ENCODE data around the gene DGKH. TPM values are rescaled to one million over a fixed set of nuclear protein-coding genes. Genes with fewer than 3 reads are reported as not detected.
"Not testable (repeated sequence)": the region's sequence is repeated elsewhere in the genome, so short reads cannot be mapped to it uniquely, and the experiment has no call there.

DGKH gene
- total RNA-seq, 2 experiments from 2014 or later: 12.6 to 13.7 TPM

GRCh38 chr13:42129033-42129432 is 80.6 kb downstream of the DGKH start:
- Mint-ChIP-seq H3K27me3 (ENCODE audit: low read depth) (no peaks in the 10 kb centered on the region), H3K4me3 (no peak overlapping the region), H3K27ac (no peak overlapping the region), H3K9me3 (no peaks in the 10 kb centered on the region), H3K4me1 (ENCODE audit: low read depth) (no peaks in the 10 kb centered on the region), H3K36me3 (ENCODE audit: low read depth) (peaks cover 6% of the 10 kb centered on the region)
- intact Hi-C loops (cut with micrococcal nuclease): no loop called here
- CTCF ChIA-PET: interaction anchor here (0.6 to 0.7 kb wide), 2 partner anchors 88 to 222 kb away, joined by 4 read pairs; no protein-coding TSS in a partner anchor
- DNase-seq: no peak

GRCh38 chr13:42136518-42136917 is 88.1 kb downstream of the DGKH start:
- Mint-ChIP-seq H3K4me3 (no peak overlapping the region), H3K27me3 (ENCODE audit: low read depth) (no peaks in the 10 kb centered on the region), H3K36me3 (ENCODE audit: low read depth) (peaks cover 8% of the 10 kb centered on the region), H3K27ac (no peak overlapping the region), H3K4me1 (ENCODE audit: low read depth) (peaks cover 9% of the 10 kb centered on the region), H3K9me3 (peaks cover 3% of the 10 kb centered on the region)
- no peak for DNase-seq
- intact Hi-C loops (cut with micrococcal nuclease): no loop called here
- CTCF ChIA-PET: interaction anchor here (0.5 kb wide), 1 partner anchor 914 kb away, joined by 3 read pairs; no protein-coding TSS in a partner anchor

GRCh38 chr13:42137856-42138537 is 89.5 kb downstream of the DGKH start:
- no peak overlapping the region for H3K27ac Mint-ChIP-seq

GRCh38 chr13:42140494-42140893 is 92.0 kb downstream of the DGKH start:
- peaks cover 9% of the 10 kb centered on the region for H3K4me1 Mint-ChIP-seq (ENCODE audit: low read depth)
- CTCF ChIA-PET: no interaction called here
- no peak for DNase-seq
- intact Hi-C loops (cut with micrococcal nuclease): no loop called here
- H3K27me3 Mint-ChIP-seq (ENCODE audit: low read depth): no peaks in the 10 kb centered on the region
- no peak overlapping the region for H3K4me3 Mint-ChIP-seq
- peaks cover 4% of the 10 kb centered on the region for H3K9me3 Mint-ChIP-seq
- peaks cover 12% of the 10 kb centered on the region for H3K36me3 Mint-ChIP-seq (ENCODE audit: low read depth)
- no peak overlapping the region for H3K27ac Mint-ChIP-seq

More at GRCh38 chr13:42137856-42138537, 89.5 kb downstream of the DGKH start:
- Mint-ChIP-seq H3K9me3 (peaks cover 4% of the 10 kb centered on the region), H3K27me3 (ENCODE audit: low read depth) (no peaks in the 10 kb centered on the region), H3K4me3 (no peak overlapping the region), H3K36me3 (ENCODE audit: low read depth) (peaks cover 10% of the 10 kb centered on the region), H3K4me1 (ENCODE audit: low read depth) (peaks cover 9% of the 10 kb centered on the region)
- CTCF ChIA-PET: no interaction called here
- intact Hi-C loops (cut with micrococcal nuclease): no loop called here
- DNase-seq: no peak

GRCh38 chr13:42141052-42141451 is 92.6 kb downstream of the DGKH start:
- intact Hi-C loops (cut with micrococcal nuclease); CTCF ChIA-PET; H3K4me3 Mint-ChIP-seq; DNase-seq; H3K27me3 Mint-ChIP-seq (ENCODE audit: low read depth); H3K4me1 Mint-ChIP-seq (ENCODE audit: low read depth); H3K27ac Mint-ChIP-seq; H3K9me3 Mint-ChIP-seq: not testable (repeated sequence)
- H3K36me3 Mint-ChIP-seq (ENCODE audit: low read depth): peaks cover 12% of the 10 kb centered on the region

- Mint-ChIP-seq H3K4me1 (ENCODE audit: low read depth) (peaks cover 16% of the 10 kb centered on the region), H3K9me3 (peaks cover 2% of the 10 kb centered on the region), H3K27me3 (ENCODE audit: low read depth) (no peaks in the 10 kb centered on the region), H3K27ac (no peak overlapping the region), H3K36me3 (ENCODE audit: low read depth) (peaks cover 6% of the 10 kb centered on the region), H3K4me3 (no peak overlapping the region)
- intact Hi-C loops (cut with micrococcal nuclease): no loop called here
- no peak for DNase-seq
- CTCF ChIA-PET: no interaction called here
These were observed 97.9 kb downstream of the DGKH start for GRCh38 chr13:42146359-42146758.

- CTCF ChIA-PET: no interaction called here
- Mint-ChIP-seq H3K4me1 (ENCODE audit: low read depth) (peaks cover 16% of the 10 kb centered on the region), H3K36me3 (ENCODE audit: low read depth) (peaks cover 2% of the 10 kb centered on the region), H3K27ac (no peak overlapping the region), H3K4me3 (no peak overlapping the region), H3K27me3 (ENCODE audit: low read depth) (no peaks in the 10 kb centered on the region), H3K9me3 (no peaks in the 10 kb centered on the region)
- intact Hi-C loops (cut with micrococcal nuclease): no loop called here
- no peak for DNase-seq
These were observed 100.1 kb downstream of the DGKH start for GRCh38 chr13:42148538-42148937.

GRCh38 chr13:42149136-42149535 is 100.7 kb downstream of the DGKH start:
- intact Hi-C loops (cut with micrococcal nuclease): no loop called here
- no peak overlapping the region for H3K27ac Mint-ChIP-seq

GRCh38 chr13:42151781-42152180 is 103.3 kb downstream of the DGKH start:
- no peaks in the 10 kb centered on the region for H3K27me3 Mint-ChIP-seq (ENCODE audit: low read depth)
- H3K36me3 Mint-ChIP-seq (ENCODE audit: low read depth): peaks cover 7% of the 10 kb centered on the region
- H3K4me3 Mint-ChIP-seq: no peak overlapping the region
- CTCF ChIA-PET: no interaction called here
- H3K9me3 Mint-ChIP-seq: no peaks in the 10 kb centered on the region
- no peak overlapping the region for H3K27ac Mint-ChIP-seq
- H3K4me1 Mint-ChIP-seq (ENCODE audit: low read depth): peaks cover 16% of the 10 kb centered on the region
- DNase-seq: no peak
- intact Hi-C loops (cut with micrococcal nuclease): no loop called here

More at GRCh38 chr13:42149136-42149535, 100.7 kb downstream of the DGKH start:
- H3K27me3 Mint-ChIP-seq (ENCODE audit: low read depth): no peaks in the 10 kb centered on the region
- CTCF ChIA-PET: no interaction called here
- H3K36me3 Mint-ChIP-seq (ENCODE audit: low read depth): peaks cover 2% of the 10 kb centered on the region
- no peak overlapping the region for H3K4me3 Mint-ChIP-seq
- peaks cover 16% of the 10 kb centered on the region for H3K4me1 Mint-ChIP-seq (ENCODE audit: low read depth)
- H3K9me3 Mint-ChIP-seq: no peaks in the 10 kb centered on the region
- DNase-seq: no peak

- H3K4me3 Mint-ChIP-seq: no peak overlapping the region
- H3K4me1 Mint-ChIP-seq (ENCODE audit: low read depth): peaks cover 14% of the 10 kb centered on the region
- H3K36me3 Mint-ChIP-seq (ENCODE audit: low read depth): peaks cover 7% of the 10 kb centered on the region
- H3K27me3 Mint-ChIP-seq (ENCODE audit: low read depth): no peaks in the 10 kb centered on the region
- H3K9me3 Mint-ChIP-seq: no peaks in the 10 kb centered on the region
- no peak for DNase-seq
- CTCF ChIA-PET: no interaction called here
- intact Hi-C loops (cut with micrococcal nuclease): no loop called here
- no peak overlapping the region for H3K27ac Mint-ChIP-seq
These were observed 104.0 kb downstream of the DGKH start for GRCh38 chr13:42152495-42152894.

GRCh38 chr13:42153199-42154113 is 105.0 kb downstream of the DGKH start:
- peaks cover 6% of the 10 kb centered on the region for H3K4me1 Mint-ChIP-seq (ENCODE audit: low read depth)
- CTCF ChIA-PET: no interaction called here
- H3K27me3 Mint-ChIP-seq (ENCODE audit: low read depth): no peaks in the 10 kb centered on the region
- no peak overlapping the region for H3K27ac Mint-ChIP-seq
- no peak overlapping the region for H3K4me3 Mint-ChIP-seq
- intact Hi-C loops (cut with micrococcal nuclease): no loop called here
- no peak for DNase-seq
- peaks cover 7% of the 10 kb centered on the region for H3K36me3 Mint-ChIP-seq (ENCODE audit: low read depth)
- no peaks in the 10 kb centered on the region for H3K9me3 Mint-ChIP-seq

GRCh38 chr13:42155251-42155650 is 106.8 kb downstream of the DGKH start:
- Mint-ChIP-seq H3K9me3 (no peaks in the 10 kb centered on the region), H3K4me3 (no peak overlapping the region), H3K4me1 (ENCODE audit: low read depth) (no peaks in the 10 kb centered on the region), H3K27ac (no peak overlapping the region), H3K36me3 (ENCODE audit: low read depth) (peaks cover 13% of the 10 kb centered on the region), H3K27me3 (ENCODE audit: low read depth) (no peaks in the 10 kb centered on the region)
- intact Hi-C loops (cut with micrococcal nuclease): no loop called here
- DNase-seq: no peak
- CTCF ChIA-PET: interaction anchor here (0.7 kb wide), 1 partner anchor 492 kb away, joined by 3 read pairs; no protein-coding TSS in a partner anchor
